Transverse colon (tissue), 3 donors: ENCODE measurements around the gene PSMB3.

Source experiments
- POLR2A ChIP-seq: fragments of 450-650 bp; IDR thresholded peaks from one replicate; pipeline ENCODE4 v1.6.1; 2016; ENCODE audit warnings: antibody characterized with exemption, mild to moderate bottlenecking, moderate library complexity
- TF ChIP-seq, protein P1 (sequence below), 5 experiments: fragments of 200-600 bp in 3 of 5; fragments of 450-650 bp in 2 of 5; sonication (generic) in 3 of 5; IDR thresholded peaks; 1 replicate in 2 of 5; 2 replicates in 3 of 5; pipeline ENCODE4 v1.5.1; 2016 to 2017; ENCODE audit warnings: antibody characterized with exemption in 5 of 5, inconsistent platforms in 3 of 5, mild to moderate bottlenecking in 2 of 5, moderate library complexity in 1 of 5

DNA sequence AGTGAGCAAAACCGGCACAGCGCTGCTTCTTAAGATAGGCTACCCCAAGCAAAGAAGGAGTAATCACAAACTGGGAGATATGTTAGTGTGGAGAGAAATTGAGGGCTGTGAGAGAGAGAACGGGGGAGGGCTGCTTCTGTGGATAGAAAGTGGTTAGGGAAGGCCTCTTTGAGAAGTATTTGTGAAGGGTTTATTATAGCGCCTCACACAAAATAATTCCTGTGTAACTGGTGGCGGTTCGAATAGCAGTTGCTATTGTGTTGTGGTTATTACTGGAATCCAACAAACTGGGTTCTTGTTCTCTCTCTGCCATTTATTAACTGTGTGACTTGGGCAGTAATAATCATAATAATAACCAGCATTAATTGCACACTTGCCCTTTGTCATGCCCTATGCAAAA, 31.6 kb upstream of the PSMB3 start:
- TF ChIP-seq, protein P1, sequence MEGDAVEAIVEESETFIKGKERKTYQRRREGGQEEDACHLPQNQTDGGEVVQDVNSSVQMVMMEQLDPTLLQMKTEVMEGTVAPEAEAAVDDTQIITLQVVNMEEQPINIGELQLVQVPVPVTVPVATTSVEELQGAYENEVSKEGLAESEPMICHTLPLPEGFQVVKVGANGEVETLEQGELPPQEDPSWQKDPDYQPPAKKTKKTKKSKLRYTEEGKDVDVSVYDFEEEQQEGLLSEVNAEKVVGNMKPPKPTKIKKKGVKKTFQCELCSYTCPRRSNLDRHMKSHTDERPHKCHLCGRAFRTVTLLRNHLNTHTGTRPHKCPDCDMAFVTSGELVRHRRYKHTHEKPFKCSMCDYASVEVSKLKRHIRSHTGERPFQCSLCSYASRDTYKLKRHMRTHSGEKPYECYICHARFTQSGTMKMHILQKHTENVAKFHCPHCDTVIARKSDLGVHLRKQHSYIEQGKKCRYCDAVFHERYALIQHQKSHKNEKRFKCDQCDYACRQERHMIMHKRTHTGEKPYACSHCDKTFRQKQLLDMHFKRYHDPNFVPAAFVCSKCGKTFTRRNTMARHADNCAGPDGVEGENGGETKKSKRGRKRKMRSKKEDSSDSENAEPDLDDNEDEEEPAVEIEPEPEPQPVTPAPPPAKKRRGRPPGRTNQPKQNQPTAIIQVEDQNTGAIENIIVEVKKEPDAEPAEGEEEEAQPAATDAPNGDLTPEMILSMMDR (IDR thresholded peaks at IDR 0.05), result no peak
- no peak for TF ChIP-seq POLR2A
